WTC11 (cell line): ENCODE data around the gene NGB. TPM values are rescaled to one million over a fixed set of nuclear protein-coding genes. Genes with fewer than 3 reads are reported as not detected.

ENCODE experiments used
- ATAC-seq: fragments of 200-7000 bp; cut with Tn5 transposase; 2 replicates; pipeline ENCODE4 v1.10.0; 2021; ENCODE audit warnings: mild to moderate bottlenecking, moderate library complexity
- CTCF ChIA-PET: fragments of 300-600 bp; sonication (Branson Sonifier 250); formaldehyde crosslinking; loops from one replicate; lab custom pipeline; 2021; ENCODE audit warnings: antibody characterized with exemption; lab: Charles Lee
- POLR2A ChIA-PET: fragments of 350-600 bp; sonication (Branson Sonifier 250); formaldehyde crosslinking; loops from one replicate; lab custom pipeline; 2021; ENCODE audit warnings: antibody characterized with exemption; lab: Charles Lee
- DNase-seq: peaks from one replicate; pipeline ENCODE4 v3.0.0; 2021; ENCODE audit warnings: low spot score
- H3K27ac Mint-ChIP-seq: 2 replicates; pipeline ENCODE4 v1.8.0; 2021; ENCODE audit warnings: mixed read lengths
- H3K27me3 Mint-ChIP-seq: 2 replicates; pipeline ENCODE4 v1.8.0; 2021; ENCODE audit warnings: low read depth, mild to moderate bottlenecking, moderate library complexity, mixed read lengths
- H3K36me3 Mint-ChIP-seq: 2 replicates; pipeline ENCODE4 v1.8.0; 2021; ENCODE audit warnings: mixed read lengths
- H3K4me1 Mint-ChIP-seq: 2 replicates; pipeline ENCODE4 v1.8.0; 2022; ENCODE audit warnings: mixed read lengths
- H3K4me3 Mint-ChIP-seq: 2 replicates; pipeline ENCODE4 v1.8.0; 2021; ENCODE audit warnings: mild to moderate bottlenecking, moderate library complexity, mixed read lengths
- H3K9me3 Mint-ChIP-seq: 2 replicates; pipeline ENCODE4 v1.8.0; 2021; ENCODE audit warnings: mixed read lengths
- CREM ChIP-seq: sonication (generic); formaldehyde crosslinking; IDR thresholded peaks from 2 replicates; pipeline ENCODE4 v1.8.1; 2022; ENCODE audit warnings: mild to moderate bottlenecking, missing genetic modification reagents, moderate library complexity
- E2F5 ChIP-seq: sonication (generic); formaldehyde crosslinking; IDR thresholded peaks from 2 replicates; pipeline ENCODE4 v1.8.1; 2022; ENCODE audit warnings: mild to moderate bottlenecking, moderate library complexity, missing genetic modification reagents
- ELF4 ChIP-seq: sonication (generic); formaldehyde crosslinking; IDR thresholded peaks from 2 replicates; pipeline ENCODE4 v1.8.1; 2022; ENCODE audit warnings: low read depth, mild to moderate bottlenecking, moderate library complexity, missing genetic modification reagents
- FOXJ3 ChIP-seq: sonication (generic); formaldehyde crosslinking; IDR thresholded peaks from 2 replicates; pipeline ENCODE4 v1.9.0; 2021; ENCODE audit warnings: missing genetic modification reagents, mild to moderate bottlenecking, borderline replicate concordance
- GRHL2 ChIP-seq: fragments of 250-450 bp; sonication (Bioruptor Pico); IDR thresholded peaks from 2 replicates; pipeline ENCODE4 v1.8.0; 2022; ENCODE audit warnings: mild to moderate bottlenecking, moderate library complexity; ENCODE audit not compliant: insufficient replicate concordance, severe bottlenecking
- GTF2I ChIP-seq: fragments of 250-450 bp; sonication (Bioruptor Pico); conservative IDR thresholded peaks from 2 replicates; pipeline ENCODE4 v1.4.0; 2021; ENCODE audit warnings: mild to moderate bottlenecking
- IRF1 ChIP-seq: sonication (generic); formaldehyde crosslinking; IDR thresholded peaks from 2 replicates; pipeline ENCODE4 v1.8.0; 2023; ENCODE audit warnings: missing genetic modification reagents
- JAZF1 ChIP-seq: fragments of 250-450 bp; sonication (Bioruptor Pico); IDR thresholded peaks from 2 replicates; pipeline ENCODE4 v1.9.0; 2021; ENCODE audit warnings: moderate library complexity, mild to moderate bottlenecking, inconsistent platforms
- KAT7 ChIP-seq: sonication (generic); formaldehyde crosslinking; IDR thresholded peaks from 2 replicates; pipeline ENCODE4 v1.8.1; 2023; ENCODE audit warnings: missing genetic modification reagents, mild to moderate bottlenecking, borderline replicate concordance
- NFATC4 ChIP-seq: fragments of 250-450 bp; sonication (Bioruptor Pico); IDR thresholded peaks from 2 replicates; pipeline ENCODE4 v1.9.0; 2021; ENCODE audit warnings: mild to moderate bottlenecking
- RELA ChIP-seq: sonication (generic); formaldehyde crosslinking; IDR thresholded peaks from 2 replicates; pipeline ENCODE4 v1.8.1; 2022; ENCODE audit warnings: missing genetic modification reagents, mild to moderate bottlenecking, borderline replicate concordance
- SMAD3 ChIP-seq: sonication (generic); formaldehyde crosslinking; IDR thresholded peaks from 2 replicates; pipeline ENCODE4 v1.8.0; 2022; ENCODE audit warnings: missing genetic modification reagents, mild to moderate bottlenecking, borderline replicate concordance
- ZBTB21 ChIP-seq: sonication (generic); formaldehyde crosslinking; IDR thresholded peaks from 2 replicates; pipeline ENCODE4 v1.8.1; 2023; ENCODE audit warnings: mild to moderate bottlenecking, missing genetic modification reagents, borderline replicate concordance
- ZBTB43 ChIP-seq: sonication (generic); formaldehyde crosslinking; IDR thresholded peaks from 2 replicates; pipeline ENCODE4 v1.8.1; 2023; ENCODE audit warnings: mild to moderate bottlenecking, missing genetic modification reagents
- ZMAT4 ChIP-seq: fragments of 250-450 bp; sonication (Bioruptor Pico); IDR thresholded peaks from 2 replicates; pipeline ENCODE4 v1.9.0; 2021; ENCODE audit warnings: mild to moderate bottlenecking
- ZNF263 ChIP-seq: sonication (generic); formaldehyde crosslinking; IDR thresholded peaks from 2 replicates; pipeline ENCODE4 v1.8.1; 2022; ENCODE audit warnings: low read depth, mild to moderate bottlenecking, moderate library complexity, missing genetic modification reagents
- ZNF317 ChIP-seq: sonication (generic); formaldehyde crosslinking; IDR thresholded peaks from 2 replicates; pipeline ENCODE4 v1.8.1; 2023; ENCODE audit warnings: low read depth, mild to moderate bottlenecking, moderate library complexity, missing genetic modification reagents, borderline replicate concordance
- total RNA-seq: library from RNA; stranded (reverse); gene quantifications from 3 replicates; pipeline ENCODE4 v1.2.3, GENCODE V29; 2021
- TF ChIP-seq, protein P1 (sequence below): sonication (generic); formaldehyde crosslinking; IDR thresholded peaks from 2 replicates; pipeline ENCODE4 v1.8.1; 2022; ENCODE audit warnings: low read depth, mild to moderate bottlenecking, moderate library complexity, missing genetic modification reagents, borderline replicate concordance
- TF ChIP-seq, protein P2 (sequence below): sonication (generic); formaldehyde crosslinking; conservative IDR thresholded peaks from 2 replicates; pipeline ENCODE4 v1.8.1; 2022; ENCODE audit warnings: mild to moderate bottlenecking, missing genetic modification reagents
- TF ChIP-seq, protein P3 (sequence below): fragments of 250-450 bp; sonication (Bioruptor Pico); IDR thresholded peaks from 2 replicates; pipeline ENCODE4 v1.8.0; 2021; ENCODE audit warnings: mild to moderate bottlenecking
- TF ChIP-seq, protein P4 (sequence below): sonication (generic); formaldehyde crosslinking; IDR thresholded peaks from 2 replicates; pipeline ENCODE4 v1.8.0; 2022; ENCODE audit warnings: mild to moderate bottlenecking, missing genetic modification reagents
- TF ChIP-seq, protein P5 (sequence below): fragments of 250-450 bp; sonication (Bioruptor Pico); IDR thresholded peaks from 2 replicates; pipeline ENCODE4 v1.9.0; 2021; ENCODE audit warnings: mild to moderate bottlenecking

Gene NGB
- total RNA-seq, 1 experiment from 2014 or later, result 0.33 TPM

DNA sequence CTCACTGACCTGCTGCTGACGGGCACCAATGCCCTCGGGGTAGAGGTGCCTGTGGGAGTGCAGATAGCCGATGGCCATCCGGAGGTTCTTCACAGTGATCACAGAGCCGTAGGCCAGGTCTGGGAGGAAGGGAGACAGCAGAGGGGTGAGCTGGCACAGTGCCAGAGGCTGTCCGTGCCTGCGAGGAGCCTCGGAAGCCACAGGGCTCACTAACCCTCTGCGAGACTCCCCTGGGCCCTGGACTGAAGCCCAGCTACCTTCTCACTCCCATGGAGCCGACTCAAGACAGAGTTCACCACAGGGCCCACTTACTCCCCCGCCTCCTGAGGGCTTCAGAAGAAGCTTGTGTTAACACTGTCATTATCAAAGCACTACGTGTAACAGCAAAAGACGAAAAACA is 25.1 kb upstream of the NGB start (continued):
- TF ChIP-seq E2F5 (CRISPR knock-in tag), result no peak
- no peak for TF ChIP-seq ZBTB43 (CRISPR knock-in tag)
- TF ChIP-seq FOXJ3 (CRISPR knock-in tag), result no peak
- no peak for TF ChIP-seq JAZF1 (CRISPR knock-in tag)
- TF ChIP-seq ZNF263, result no peak
- no peak for TF ChIP-seq ZNF317 (CRISPR knock-in tag)
- TF ChIP-seq NFATC4, result no peak
- TF ChIP-seq RELA (CRISPR knock-in tag), result no peak
- no peak for TF ChIP-seq GTF2I (CRISPR knock-in tag)
- TF ChIP-seq, protein P1, sequence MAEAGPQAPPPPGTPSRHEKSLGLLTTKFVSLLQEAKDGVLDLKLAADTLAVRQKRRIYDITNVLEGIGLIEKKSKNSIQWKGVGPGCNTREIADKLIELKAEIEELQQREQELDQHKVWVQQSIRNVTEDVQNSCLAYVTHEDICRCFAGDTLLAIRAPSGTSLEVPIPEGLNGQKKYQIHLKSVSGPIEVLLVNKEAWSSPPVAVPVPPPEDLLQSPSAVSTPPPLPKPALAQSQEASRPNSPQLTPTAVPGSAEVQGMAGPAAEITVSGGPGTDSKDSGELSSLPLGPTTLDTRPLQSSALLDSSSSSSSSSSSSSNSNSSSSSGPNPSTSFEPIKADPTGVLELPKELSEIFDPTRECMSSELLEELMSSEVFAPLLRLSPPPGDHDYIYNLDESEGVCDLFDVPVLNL (CRISPR knock-in tag), result no peak

GRCh38 chr14:77290705-77291104 is 19.7 kb upstream of the NGB start:
- ATAC-seq, result peak; percentile 60
- H3K4me1 Mint-ChIP-seq, result peaks cover 8% of the 10 kb centered on the region
- CTCF ChIA-PET, result interaction anchor here (0.5 to 3.0 kb wide), 14 partner anchors 11 to 398 kb away, joined by 3 to 17 read pairs (median 3); no protein-coding TSS in a partner anchor
- no peak overlapping the region for H3K27ac Mint-ChIP-seq
- POLR2A ChIA-PET, result interaction anchor here (0.6 kb wide), 1 partner anchor 93 kb away, joined by 3 read pairs; no protein-coding TSS in a partner anchor
- no peak for TF ChIP-seq SMAD3
- TF ChIP-seq, all 79 proteins: peak for 0
- no peak for DNase-seq
- Mint-ChIP-seq H3K36me3 (peaks cover 21% of the 10 kb centered on the region), H3K27me3 (no peaks in the 10 kb centered on the region), H3K4me3 (no peak overlapping the region), H3K9me3 (no peaks in the 10 kb centered on the region)

DNA sequence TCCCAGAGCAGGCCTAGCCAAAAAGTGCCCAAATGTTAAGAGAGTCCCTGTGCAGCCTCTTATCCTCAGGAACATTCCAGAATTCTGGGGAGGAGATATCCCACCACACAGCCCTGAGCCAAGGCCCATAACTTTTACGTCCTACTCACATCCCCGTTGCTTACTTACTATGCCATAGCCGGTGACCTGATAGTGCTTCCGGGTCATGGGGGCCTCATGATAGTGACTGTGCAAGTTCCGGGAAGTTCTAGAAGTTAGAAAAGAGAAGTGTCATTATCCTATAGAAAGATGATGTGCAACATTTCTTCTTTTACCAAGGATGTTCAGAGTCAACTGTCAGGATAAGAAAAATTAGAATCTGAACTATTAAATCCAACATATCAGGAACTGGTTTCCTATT is 15.6 kb upstream of the NGB start:
- Mint-ChIP-seq H3K36me3 (peaks cover 43% of the 10 kb centered on the region), H3K27me3 (no peaks in the 10 kb centered on the region), H3K9me3 (no peaks in the 10 kb centered on the region), H3K4me1 (no peaks in the 10 kb centered on the region), H3K27ac (no peak overlapping the region), H3K4me3 (no peak overlapping the region)
- no peak for DNase-seq
- ATAC-seq, result no peak
- CTCF ChIA-PET, result no interaction called here
- POLR2A ChIA-PET, result no interaction called here
- TF ChIP-seq ZMAT4 (CRISPR knock-in tag) (no peak), ZBTB21 (CRISPR knock-in tag) (no peak), IRF1 (CRISPR knock-in tag) (no peak), ELF4 (CRISPR knock-in tag) (no peak), GRHL2 (CRISPR knock-in tag) (no peak), CREM (CRISPR knock-in tag) (no peak), KAT7 (no peak)
- TF ChIP-seq, protein P2, sequence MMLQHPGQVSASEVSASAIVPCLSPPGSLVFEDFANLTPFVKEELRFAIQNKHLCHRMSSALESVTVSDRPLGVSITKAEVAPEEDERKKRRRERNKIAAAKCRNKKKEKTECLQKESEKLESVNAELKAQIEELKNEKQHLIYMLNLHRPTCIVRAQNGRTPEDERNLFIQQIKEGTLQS, result no peak
- TF ChIP-seq, protein P3, sequence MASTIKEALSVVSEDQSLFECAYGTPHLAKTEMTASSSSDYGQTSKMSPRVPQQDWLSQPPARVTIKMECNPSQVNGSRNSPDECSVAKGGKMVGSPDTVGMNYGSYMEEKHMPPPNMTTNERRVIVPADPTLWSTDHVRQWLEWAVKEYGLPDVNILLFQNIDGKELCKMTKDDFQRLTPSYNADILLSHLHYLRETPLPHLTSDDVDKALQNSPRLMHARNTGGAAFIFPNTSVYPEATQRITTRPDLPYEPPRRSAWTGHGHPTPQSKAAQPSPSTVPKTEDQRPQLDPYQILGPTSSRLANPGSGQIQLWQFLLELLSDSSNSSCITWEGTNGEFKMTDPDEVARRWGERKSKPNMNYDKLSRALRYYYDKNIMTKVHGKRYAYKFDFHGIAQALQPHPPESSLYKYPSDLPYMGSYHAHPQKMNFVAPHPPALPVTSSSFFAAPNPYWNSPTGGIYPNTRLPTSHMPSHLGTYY, result no peak
- TF ChIP-seq, protein P4, sequence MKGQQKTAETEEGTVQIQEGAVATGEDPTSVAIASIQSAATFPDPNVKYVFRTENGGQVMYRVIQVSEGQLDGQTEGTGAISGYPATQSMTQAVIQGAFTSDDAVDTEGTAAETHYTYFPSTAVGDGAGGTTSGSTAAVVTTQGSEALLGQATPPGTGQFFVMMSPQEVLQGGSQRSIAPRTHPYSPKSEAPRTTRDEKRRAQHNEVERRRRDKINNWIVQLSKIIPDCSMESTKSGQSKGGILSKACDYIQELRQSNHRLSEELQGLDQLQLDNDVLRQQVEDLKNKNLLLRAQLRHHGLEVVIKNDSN, result no peak
- TF ChIP-seq, protein P5, sequence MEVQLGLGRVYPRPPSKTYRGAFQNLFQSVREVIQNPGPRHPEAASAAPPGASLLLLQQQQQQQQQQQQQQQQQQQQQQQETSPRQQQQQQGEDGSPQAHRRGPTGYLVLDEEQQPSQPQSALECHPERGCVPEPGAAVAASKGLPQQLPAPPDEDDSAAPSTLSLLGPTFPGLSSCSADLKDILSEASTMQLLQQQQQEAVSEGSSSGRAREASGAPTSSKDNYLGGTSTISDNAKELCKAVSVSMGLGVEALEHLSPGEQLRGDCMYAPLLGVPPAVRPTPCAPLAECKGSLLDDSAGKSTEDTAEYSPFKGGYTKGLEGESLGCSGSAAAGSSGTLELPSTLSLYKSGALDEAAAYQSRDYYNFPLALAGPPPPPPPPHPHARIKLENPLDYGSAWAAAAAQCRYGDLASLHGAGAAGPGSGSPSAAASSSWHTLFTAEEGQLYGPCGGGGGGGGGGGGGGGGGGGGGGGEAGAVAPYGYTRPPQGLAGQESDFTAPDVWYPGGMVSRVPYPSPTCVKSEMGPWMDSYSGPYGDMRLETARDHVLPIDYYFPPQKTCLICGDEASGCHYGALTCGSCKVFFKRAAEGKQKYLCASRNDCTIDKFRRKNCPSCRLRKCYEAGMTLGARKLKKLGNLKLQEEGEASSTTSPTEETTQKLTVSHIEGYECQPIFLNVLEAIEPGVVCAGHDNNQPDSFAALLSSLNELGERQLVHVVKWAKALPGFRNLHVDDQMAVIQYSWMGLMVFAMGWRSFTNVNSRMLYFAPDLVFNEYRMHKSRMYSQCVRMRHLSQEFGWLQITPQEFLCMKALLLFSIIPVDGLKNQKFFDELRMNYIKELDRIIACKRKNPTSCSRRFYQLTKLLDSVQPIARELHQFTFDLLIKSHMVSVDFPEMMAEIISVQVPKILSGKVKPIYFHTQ (CRISPR knock-in tag), result no peak
